ENCODE results near the gene RHO.

Gene RHO

GRCh38 chr3:129583289-129583688, 54.9 kb downstream of the RHO start:
- CTCF ChIA-PET: no interaction called here
- POLR2A ChIA-PET (ENCODE audit: low non-redundant PET): no interaction called here
- H3K27ac ChIP-seq: no peak overlapping the region
- no peak for DNase-seq (ENCODE audit: low spot score)
- no peak for TF ChIP-seq CTCF (conservative IDR thresholded peaks at IDR 0.05; ENCODE audit: low read depth)

GRCh38 chr3:129584631-129585030, 56.2 kb downstream of the RHO start:
- no peak for DNase-seq (ENCODE audit: low spot score)
- CTCF ChIA-PET: no interaction called here
- POLR2A ChIA-PET (ENCODE audit: low non-redundant PET): no interaction called here
- no peak for TF ChIP-seq CTCF (conservative IDR thresholded peaks at IDR 0.05; ENCODE audit: low read depth)
- H3K27ac ChIP-seq: no peak overlapping the region

Measured in RWPE1 (cell line).